Lower lobe of right lung (tissue), 2 donors: ENCODE data around the gene ERCC4. TPM values are rescaled to one million over a fixed set of nuclear protein-coding genes. Genes with fewer than 3 reads are reported as not detected.

Experiments used
- ATAC-seq, 2 donors: fragments of 200-7000 bp; cut with Tn5 transposase; one replicate each; pipeline ENCODE4 v1.9.1; 2020 to 2022; ENCODE audit warnings: mild to moderate bottlenecking in 2 of 2, moderate library complexity in 2 of 2
- DNase-seq: peaks from one replicate; pipeline ENCODE4 v3.0.0-alpha.2; 2020
- H3K27ac ChIP-seq: fragments of 200-600 bp; one replicate; pipeline ENCODE4 v1.8.0; 2022
- H3K27me3 ChIP-seq: fragments of 200-600 bp; one replicate; pipeline ENCODE4 v1.8.0; 2022; ENCODE audit warnings: low read depth
- H3K36me3 ChIP-seq: fragments of 200-600 bp; one replicate; pipeline ENCODE4 v1.8.0; 2022; ENCODE audit warnings: mild to moderate bottlenecking
- H3K4me1 ChIP-seq: fragments of 200-600 bp; one replicate; pipeline ENCODE4 v1.8.0; 2022
- H3K4me3 ChIP-seq: fragments of 200-600 bp; one replicate; pipeline ENCODE4 v1.8.0; 2022; ENCODE audit warnings: mild to moderate bottlenecking
- H3K9me3 ChIP-seq: fragments of 200-600 bp; one replicate; pipeline ENCODE4 v1.8.0; 2022
- intact Hi-C: fragments of 100-400 bp; cut with DNase I; formaldehyde crosslinking; loops from one replicate; pipeline ENCODE4 v1.11.0; 2022
- total RNA-seq: library from RNA; stranded (reverse); fragmentation: NEBNext Ultra II Directional; extraction: Animal tissue kit (Norgen Biotek cat#: 25700); gene quantifications from one replicate; pipeline ENCODE4 v1.2.1, GENCODE V29; 2021
- TF ChIP-seq, protein P1 (sequence below): fragments of 200-600 bp; IDR thresholded peaks from one replicate; pipeline ENCODE4 v1.8.0; 2022; ENCODE audit warnings: antibody characterized with exemption, mild to moderate bottlenecking
- donor health status: DM: no; HTN: yes; CAD: no; lungs with severe emphysema.

ERCC4 gene
- total RNA-seq, 1 donor from 2014 or later = 10.9 TPM

DNA sequence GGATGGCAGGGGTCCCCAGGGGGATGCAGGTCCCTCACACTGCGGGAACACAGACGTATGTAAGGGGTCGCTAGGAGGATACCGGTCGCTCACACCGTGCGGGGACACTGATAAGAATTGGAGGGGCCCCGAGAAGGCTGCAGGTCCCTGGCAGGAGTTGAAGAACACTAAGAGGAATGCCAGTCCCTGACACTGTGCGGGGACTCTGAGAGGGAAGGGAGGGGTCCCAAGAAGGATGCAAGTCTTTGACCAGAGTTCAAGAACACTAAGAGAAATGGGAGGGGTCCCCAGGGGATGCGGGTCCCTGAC lies 510 bp downstream of the ERCC4 start:
- H3K9me3 ChIP-seq = no peaks in the 10 kb centered on the region
- peaks cover 16% of the 10 kb centered on the region for H3K4me1 ChIP-seq
- TF ChIP-seq, protein P1, sequence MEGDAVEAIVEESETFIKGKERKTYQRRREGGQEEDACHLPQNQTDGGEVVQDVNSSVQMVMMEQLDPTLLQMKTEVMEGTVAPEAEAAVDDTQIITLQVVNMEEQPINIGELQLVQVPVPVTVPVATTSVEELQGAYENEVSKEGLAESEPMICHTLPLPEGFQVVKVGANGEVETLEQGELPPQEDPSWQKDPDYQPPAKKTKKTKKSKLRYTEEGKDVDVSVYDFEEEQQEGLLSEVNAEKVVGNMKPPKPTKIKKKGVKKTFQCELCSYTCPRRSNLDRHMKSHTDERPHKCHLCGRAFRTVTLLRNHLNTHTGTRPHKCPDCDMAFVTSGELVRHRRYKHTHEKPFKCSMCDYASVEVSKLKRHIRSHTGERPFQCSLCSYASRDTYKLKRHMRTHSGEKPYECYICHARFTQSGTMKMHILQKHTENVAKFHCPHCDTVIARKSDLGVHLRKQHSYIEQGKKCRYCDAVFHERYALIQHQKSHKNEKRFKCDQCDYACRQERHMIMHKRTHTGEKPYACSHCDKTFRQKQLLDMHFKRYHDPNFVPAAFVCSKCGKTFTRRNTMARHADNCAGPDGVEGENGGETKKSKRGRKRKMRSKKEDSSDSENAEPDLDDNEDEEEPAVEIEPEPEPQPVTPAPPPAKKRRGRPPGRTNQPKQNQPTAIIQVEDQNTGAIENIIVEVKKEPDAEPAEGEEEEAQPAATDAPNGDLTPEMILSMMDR = no peak
- DNase-seq = no peak
- peak overlapping the region; percentile 89 for H3K27ac ChIP-seq
- ATAC-seq = no peak
- H3K36me3 ChIP-seq = peaks cover 24% of the 10 kb centered on the region
- intact Hi-C loops = no loop called here
- H3K27me3 ChIP-seq = no peaks in the 10 kb centered on the region
- peak overlapping the region; percentile 91 for H3K4me3 ChIP-seq

GRCh38 chr16:13921328-13921727 lies 1.4 kb downstream of the ERCC4 start:
- Histone ChIP-seq H3K9me3 (no peaks in the 10 kb centered on the region), H3K4me1 (peaks cover 16% of the 10 kb centered on the region), H3K27me3 (no peaks in the 10 kb centered on the region), H3K36me3 (peaks cover 29% of the 10 kb centered on the region), H3K4me3 (no peak overlapping the region), H3K27ac (no peak overlapping the region)
- no peak for ATAC-seq
- DNase-seq = no peak
- TF ChIP-seq, protein P1 = no peak
- intact Hi-C loops = no loop called here

GRCh38 chr16:13923703-13924298 lies 3.8 kb downstream of the ERCC4 start:
- ATAC-seq = no peak
- intact Hi-C loops = no loop called here
- H3K27me3 ChIP-seq = no peaks in the 10 kb centered on the region

DNA sequence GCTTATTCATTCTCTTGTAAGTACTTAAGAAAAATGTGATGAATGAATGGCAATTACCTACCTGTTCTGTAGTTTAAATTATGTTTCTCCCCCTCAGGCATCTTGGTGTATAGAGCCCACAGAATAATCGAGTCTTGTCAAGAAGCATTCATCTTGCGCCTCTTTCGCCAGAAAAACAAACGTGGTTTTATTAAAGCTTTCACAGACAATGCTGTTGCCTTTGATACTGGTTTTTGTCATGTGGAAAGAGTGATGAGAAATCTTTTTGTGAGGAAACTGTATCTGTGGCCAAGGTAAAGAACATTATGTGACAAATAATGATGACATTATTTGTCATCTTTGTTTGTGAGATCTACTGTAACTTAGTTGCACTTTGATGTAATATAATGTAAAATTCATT lies 6.5 kb downstream of the ERCC4 start:
- DNase-seq (no peak), ATAC-seq (peak in 1 of 2 donors; percentile 32)
- Histone ChIP-seq H3K27ac (no peak overlapping the region), H3K36me3 (peaks cover 48% of the 10 kb centered on the region), H3K27me3 (no peaks in the 10 kb centered on the region), H3K9me3 (no peaks in the 10 kb centered on the region), H3K4me1 (no peaks in the 10 kb centered on the region), H3K4me3 (no peak overlapping the region)
- intact Hi-C loops = no loop called here
- TF ChIP-seq, protein P1 = no peak

More at GRCh38 chr16:13923703-13924298, 3.8 kb downstream of the ERCC4 start:
- TF ChIP-seq, protein P1 = peak; percentile 63
- Histone ChIP-seq H3K27ac (no peak overlapping the region), H3K36me3 (peaks cover 38% of the 10 kb centered on the region), H3K4me3 (no peak overlapping the region), H3K9me3 (no peaks in the 10 kb centered on the region), H3K4me1 (peaks cover 16% of the 10 kb centered on the region)
- DNase-seq = no peak

GRCh38 chr16:13926891-13927290 lies 6.9 kb downstream of the ERCC4 start:
- intact Hi-C loops = no loop called here
- Histone ChIP-seq H3K9me3 (no peaks in the 10 kb centered on the region), H3K27ac (no peak overlapping the region), H3K27me3 (no peaks in the 10 kb centered on the region), H3K36me3 (peaks cover 53% of the 10 kb centered on the region), H3K4me1 (no peaks in the 10 kb centered on the region), H3K4me3 (no peak overlapping the region)
- peak in 1 of 2 donors; percentile 51 for ATAC-seq
- TF ChIP-seq, protein P1 = no peak
- no peak for DNase-seq
